Natural killer cell (primary cell): ENCODE results near the gene GCH1. TPM values are rescaled to one million over a fixed set of nuclear protein-coding genes. Genes with fewer than 3 reads are reported as not detected.
"Not testable (repeated sequence)": the region's sequence is repeated elsewhere in the genome, so short reads cannot be mapped to it uniquely, and the experiment has no call there.

Experiments
- ATAC-seq, 3 donors: fragments of 150-1000 bp in 2 of 3; fragments of 200-7000 bp in 1 of 3; cut with Tn5 transposase; 1 replicate in 1 of 3; 2 replicates in 2 of 3; pipeline ENCODE4 v1.10.0; 2021; ENCODE audit warnings: mild to moderate bottlenecking in 2 of 3, moderate library complexity in 2 of 3
- DNase-seq, 2 donors: peaks; one replicate each; pipeline versions ENCODE4 v3.0.0 to v3.0.0-alpha.2; 2013 to 2021; ENCODE audit warnings: mixed read lengths in 1 of 2
- H3K27ac ChIP-seq: one replicate; pipeline ENCODE4 v1.5.1; 2013; ENCODE audit warnings: mild to moderate bottlenecking, low read length
- H3K27me3 ChIP-seq: one replicate; pipeline ENCODE4 v1.6.1; 2013; ENCODE audit warnings: low read length; ENCODE audit not compliant: control insufficient read depth, insufficient read depth
- H3K36me3 ChIP-seq: one replicate; pipeline ENCODE4 v1.6.1; 2013; ENCODE audit warnings: low read length; ENCODE audit not compliant: control insufficient read depth, insufficient read depth
- H3K4me1 ChIP-seq: one replicate; pipeline ENCODE4 v1.6.1; 2013; ENCODE audit warnings: low read length; ENCODE audit not compliant: control insufficient read depth, insufficient read depth
- H3K4me3 ChIP-seq: one replicate; pipeline ENCODE4 v1.5.1; 2013; ENCODE audit warnings: low read length
- H3K9me3 ChIP-seq: one replicate; pipeline ENCODE4 v1.6.1; 2013; ENCODE audit warnings: low read length; ENCODE audit not compliant: control insufficient read depth, insufficient read depth
- H3K27ac Mint-ChIP-seq, 2 donors: one replicate each; pipeline ENCODE4 v1.8.0; 2022; ENCODE audit warnings: mild to moderate bottlenecking in 2 of 2, mixed read lengths in 2 of 2, moderate library complexity in 1 of 2
- H3K27me3 Mint-ChIP-seq, 2 donors: one replicate each; pipeline ENCODE4 v1.8.0; 2022; ENCODE audit warnings: low read depth in 2 of 2, mixed read lengths in 2 of 2
- H3K36me3 Mint-ChIP-seq: one replicate; pipeline ENCODE4 v1.8.0; 2022; ENCODE audit warnings: mixed read lengths
- H3K4me1 Mint-ChIP-seq, 2 donors: one replicate each; pipeline ENCODE4 v1.8.0; 2022; ENCODE audit warnings: mixed read lengths in 2 of 2
- H3K4me3 Mint-ChIP-seq: one replicate; pipeline ENCODE4 v1.8.0; 2022; ENCODE audit warnings: mild to moderate bottlenecking, moderate library complexity, mixed read lengths
- H3K9me3 Mint-ChIP-seq, 2 donors: one replicate each; pipeline ENCODE4 v1.8.0; 2022; ENCODE audit warnings: mixed read lengths in 2 of 2
- CTCF ChIP-seq: fragments of 200-600 bp; IDR thresholded peaks from one replicate; pipeline ENCODE4 v1.8.0; 2022; ENCODE audit warnings: antibody characterized with exemption
- WGBS: methylation state at CpG from one replicate; pipeline ENCODE4 v1.1.7; 2013; ENCODE audit warnings: missing lambda C conversion rate; ENCODE audit not compliant: insufficient coverage; 5-methylcytosine and 5-hydroxymethylcytosine counted together
- intact Hi-C: fragments of 100-400 bp; cut with micrococcal nuclease; formaldehyde crosslinking; loops from one replicate; pipeline ENCODE4 v1.14.2; 2022
- total RNA-seq, 4 donors: library from RNA; stranded (reverse); fragments of 120-200 nt in 1 of 4; gene quantifications; one replicate each; pipeline versions ENCODE4 v1.2.3 to v1.2.4, GENCODE V29; 2013 to 2022

The GCH1 gene
- total RNA-seq, 3 donors from 2014 or later (not counting 1 experiment from before 2014, with no cell fraction given), result 51.7 to 71.5 (median 52.6) TPM

- H3K9me3 Mint-ChIP-seq, result no peaks in the 10 kb centered on the region
- Histone ChIP-seq H3K27ac (no peak overlapping the region), H3K4me1 (peaks cover 5% of the 10 kb centered on the region), H3K27me3 (no peaks in the 10 kb centered on the region), H3K4me3 (no peak overlapping the region), H3K36me3 (no peaks in the 10 kb centered on the region), H3K9me3 (no peaks in the 10 kb centered on the region)
- H3K27ac Mint-ChIP-seq, result no peak overlapping the region
- DNase-seq, result no peak
- no peak overlapping the region for H3K4me3 Mint-ChIP-seq
- H3K27me3 Mint-ChIP-seq, result peaks cover 25 to 35% of the 10 kb centered on the region in 2 donors
- no peak for TF ChIP-seq CTCF
- 81% methylated on average over 16 of the region's 16 CpGs for WGBS
- H3K4me1 Mint-ChIP-seq, result peaks cover 5 to 6% of the 10 kb centered on the region in 2 donors
- ATAC-seq, result no peak
- H3K36me3 Mint-ChIP-seq, result no peaks in the 10 kb centered on the region
- intact Hi-C loops, result no loop called here
These were observed 98.0 kb downstream of the GCH1 start for GRCh38 chr14:54804538-54805041.

GRCh38 chr14:54803926-54804537, 98.6 kb downstream of the GCH1 start:
- Histone ChIP-seq H3K9me3 (no peaks in the 10 kb centered on the region), H3K27me3 (no peaks in the 10 kb centered on the region), H3K4me1 (peaks cover 5% of the 10 kb centered on the region), H3K4me3 (no peak overlapping the region), H3K27ac (no peak overlapping the region), H3K36me3 (no peaks in the 10 kb centered on the region)
- Mint-ChIP-seq H3K27ac (no peak overlapping the region), H3K4me3 (no peak overlapping the region), H3K36me3 (no peaks in the 10 kb centered on the region), H3K4me1 (peaks cover 5 to 6% of the 10 kb centered on the region in 2 donors), H3K9me3 (no peaks in the 10 kb centered on the region), H3K27me3 (peaks cover 25 to 35% of the 10 kb centered on the region in 2 donors)
- intact Hi-C loops, result no loop called here
- DNase-seq (no peak), ATAC-seq (no peak)
- WGBS, result 95% methylated on average over 13 of the region's 13 CpGs
- no peak for TF ChIP-seq CTCF

GRCh38 chr14:54803396-54803795, 99.2 kb downstream of the GCH1 start:
- Histone ChIP-seq H3K27ac (no peak overlapping the region), H3K36me3 (no peaks in the 10 kb centered on the region), H3K4me1 (peaks cover 5% of the 10 kb centered on the region), H3K9me3 (no peaks in the 10 kb centered on the region), H3K4me3 (no peak overlapping the region), H3K27me3 (no peaks in the 10 kb centered on the region)
- Mint-ChIP-seq H3K4me1 (peaks cover 5 to 6% of the 10 kb centered on the region in 2 donors), H3K27ac (no peak overlapping the region), H3K27me3 (peaks cover 25 to 35% of the 10 kb centered on the region in 2 donors), H3K4me3 (no peak overlapping the region), H3K9me3 (no peaks in the 10 kb centered on the region), H3K36me3 (no peaks in the 10 kb centered on the region)
- DNase-seq (peak in 1 of 2 donors; percentile 21), ATAC-seq (peak in 1 of 3 donors; percentile 21)
- WGBS, result 73% methylated on average over 7 of the region's 7 CpGs
- no peak for TF ChIP-seq CTCF
- intact Hi-C loops, result no loop called here

- ATAC-seq, H3K4me3 ChIP-seq, H3K9me3 ChIP-seq, DNase-seq, H3K27me3 ChIP-seq, H3K9me3 Mint-ChIP-seq, H3K36me3 ChIP-seq, intact Hi-C loops, H3K36me3 Mint-ChIP-seq, H3K27ac Mint-ChIP-seq, H3K4me1 Mint-ChIP-seq, H3K4me1 ChIP-seq, H3K27ac ChIP-seq, H3K4me3 Mint-ChIP-seq: not testable (repeated sequence)
- 100% methylated on average over 1 of the region's 2 CpGs for WGBS
- peaks cover 25 to 46% of the 10 kb centered on the region in 2 donors for H3K27me3 Mint-ChIP-seq
These were observed 101.1 kb downstream of the GCH1 start for GRCh38 chr14:54801482-54801881.
